WTC11 (cell line): Measurements from ENCODE around the gene TMEM119. TPM values are rescaled to one million over a fixed set of nuclear protein-coding genes. Genes with fewer than 3 reads are reported as not detected.

Source experiments
- AFF4 ChIP-seq: sonication (generic); formaldehyde crosslinking; IDR thresholded peaks from 2 replicates; pipeline ENCODE4 v1.8.1; 2023; ENCODE audit warnings: mild to moderate bottlenecking, missing genetic modification reagents, borderline replicate concordance
- EMX1 ChIP-seq: fragments of 250-450 bp; sonication (Bioruptor Pico); IDR thresholded peaks from 2 replicates; pipeline ENCODE4 v1.8.0; 2021; ENCODE audit warnings: mild to moderate bottlenecking
- FOXJ3 ChIP-seq: sonication (generic); formaldehyde crosslinking; IDR thresholded peaks from 2 replicates; pipeline ENCODE4 v1.9.0; 2021; ENCODE audit warnings: missing genetic modification reagents, mild to moderate bottlenecking, borderline replicate concordance
- FOXK1 ChIP-seq: sonication (generic); formaldehyde crosslinking; IDR thresholded peaks from 2 replicates; pipeline ENCODE4 v1.8.0; 2022; ENCODE audit warnings: mild to moderate bottlenecking, moderate library complexity, missing genetic modification reagents
- NFATC4 ChIP-seq: fragments of 250-450 bp; sonication (Bioruptor Pico); IDR thresholded peaks from 2 replicates; pipeline ENCODE4 v1.9.0; 2021; ENCODE audit warnings: mild to moderate bottlenecking
- OVOL2 ChIP-seq: fragments of 250-450 bp; sonication (Bioruptor Pico); IDR thresholded peaks from 2 replicates; pipeline ENCODE4 v1.9.0; 2021; ENCODE audit warnings: mild to moderate bottlenecking, borderline replicate concordance
- RORB ChIP-seq: fragments of 250-450 bp; sonication (Bioruptor Pico); IDR thresholded peaks from 2 replicates; pipeline ENCODE4 v1.9.0; 2021; ENCODE audit warnings: mild to moderate bottlenecking
- SOX15 ChIP-seq: fragments of 250-450 bp; sonication (Bioruptor Pico); IDR thresholded peaks from 2 replicates; pipeline ENCODE4 v1.9.0; 2021; ENCODE audit warnings: mild to moderate bottlenecking
- ZNF138 ChIP-seq: sonication (generic); formaldehyde crosslinking; conservative IDR thresholded peaks from 2 replicates; pipeline ENCODE4 v1.8.1; 2022; ENCODE audit warnings: mild to moderate bottlenecking, moderate library complexity, missing genetic modification reagents
- ZNF317 ChIP-seq: sonication (generic); formaldehyde crosslinking; IDR thresholded peaks from 2 replicates; pipeline ENCODE4 v1.8.1; 2023; ENCODE audit warnings: low read depth, mild to moderate bottlenecking, moderate library complexity, missing genetic modification reagents, borderline replicate concordance
- ZNF396 ChIP-seq: fragments of 250-450 bp; sonication (Bioruptor Pico); IDR thresholded peaks from 2 replicates; pipeline ENCODE4 v1.8.0; 2021; ENCODE audit warnings: mild to moderate bottlenecking, moderate library complexity, borderline replicate concordance
- ZNF423 ChIP-seq: fragments of 250-450 bp; sonication (Bioruptor Pico); IDR thresholded peaks from 2 replicates; pipeline ENCODE4 v2.1.2; 2022; ENCODE audit warnings: mild to moderate bottlenecking, moderate library complexity
- total RNA-seq: library from RNA; stranded (reverse); gene quantifications from 3 replicates; pipeline ENCODE4 v1.2.3, GENCODE V29; 2021
- TF ChIP-seq, protein P1 (sequence below): sonication (generic); formaldehyde crosslinking; IDR thresholded peaks from 2 replicates; pipeline ENCODE4 v1.8.0; 2023; ENCODE audit warnings: missing genetic modification reagents, mild to moderate bottlenecking, borderline replicate concordance
- TF ChIP-seq, protein P2 (sequence below): fragments of 200-600 bp; IDR thresholded peaks from 2 replicates; pipeline ENCODE4 v1.8.0; 2022; ENCODE audit warnings: antibody characterized with exemption
- TF ChIP-seq, protein P3 (sequence below): sonication (generic); formaldehyde crosslinking; IDR thresholded peaks from 2 replicates; pipeline ENCODE4 v1.8.1; 2022; ENCODE audit warnings: mild to moderate bottlenecking, moderate library complexity, missing genetic modification reagents
- TF ChIP-seq, protein P4 (sequence below): fragments of 250-450 bp; sonication (Bioruptor Pico); IDR thresholded peaks from 2 replicates; pipeline ENCODE4 v1.8.0; 2021; ENCODE audit warnings: mild to moderate bottlenecking
- TF ChIP-seq, protein P5 (sequence below): sonication (generic); formaldehyde crosslinking; IDR thresholded peaks from 2 replicates; pipeline ENCODE4 v1.8.0; 2022; ENCODE audit warnings: mild to moderate bottlenecking, missing genetic modification reagents

TMEM119 gene
- total RNA-seq, 1 experiment from 2014 or later, result 0.20 TPM

- TF ChIP-seq AFF4 (CRISPR knock-in tag) (no peak), ZNF317 (CRISPR knock-in tag) (no peak), RORB (CRISPR knock-in tag) (no peak), SOX15 (no peak), FOXJ3 (CRISPR knock-in tag) (no peak), ZNF138 (CRISPR knock-in tag) (no peak), EMX1 (CRISPR knock-in tag) (no peak), ZNF423 (no peak), OVOL2 (CRISPR knock-in tag) (no peak), NFATC4 (no peak), ZNF396 (no peak), FOXK1 (no peak)
- TF ChIP-seq, protein P1, sequence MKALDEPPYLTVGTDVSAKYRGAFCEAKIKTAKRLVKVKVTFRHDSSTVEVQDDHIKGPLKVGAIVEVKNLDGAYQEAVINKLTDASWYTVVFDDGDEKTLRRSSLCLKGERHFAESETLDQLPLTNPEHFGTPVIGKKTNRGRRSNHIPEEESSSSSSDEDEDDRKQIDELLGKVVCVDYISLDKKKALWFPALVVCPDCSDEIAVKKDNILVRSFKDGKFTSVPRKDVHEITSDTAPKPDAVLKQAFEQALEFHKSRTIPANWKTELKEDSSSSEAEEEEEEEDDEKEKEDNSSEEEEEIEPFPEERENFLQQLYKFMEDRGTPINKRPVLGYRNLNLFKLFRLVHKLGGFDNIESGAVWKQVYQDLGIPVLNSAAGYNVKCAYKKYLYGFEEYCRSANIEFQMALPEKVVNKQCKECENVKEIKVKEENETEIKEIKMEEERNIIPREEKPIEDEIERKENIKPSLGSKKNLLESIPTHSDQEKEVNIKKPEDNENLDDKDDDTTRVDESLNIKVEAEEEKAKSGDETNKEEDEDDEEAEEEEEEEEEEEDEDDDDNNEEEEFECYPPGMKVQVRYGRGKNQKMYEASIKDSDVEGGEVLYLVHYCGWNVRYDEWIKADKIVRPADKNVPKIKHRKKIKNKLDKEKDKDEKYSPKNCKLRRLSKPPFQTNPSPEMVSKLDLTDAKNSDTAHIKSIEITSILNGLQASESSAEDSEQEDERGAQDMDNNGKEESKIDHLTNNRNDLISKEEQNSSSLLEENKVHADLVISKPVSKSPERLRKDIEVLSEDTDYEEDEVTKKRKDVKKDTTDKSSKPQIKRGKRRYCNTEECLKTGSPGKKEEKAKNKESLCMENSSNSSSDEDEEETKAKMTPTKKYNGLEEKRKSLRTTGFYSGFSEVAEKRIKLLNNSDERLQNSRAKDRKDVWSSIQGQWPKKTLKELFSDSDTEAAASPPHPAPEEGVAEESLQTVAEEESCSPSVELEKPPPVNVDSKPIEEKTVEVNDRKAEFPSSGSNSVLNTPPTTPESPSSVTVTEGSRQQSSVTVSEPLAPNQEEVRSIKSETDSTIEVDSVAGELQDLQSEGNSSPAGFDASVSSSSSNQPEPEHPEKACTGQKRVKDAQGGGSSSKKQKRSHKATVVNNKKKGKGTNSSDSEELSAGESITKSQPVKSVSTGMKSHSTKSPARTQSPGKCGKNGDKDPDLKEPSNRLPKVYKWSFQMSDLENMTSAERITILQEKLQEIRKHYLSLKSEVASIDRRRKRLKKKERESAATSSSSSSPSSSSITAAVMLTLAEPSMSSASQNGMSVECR, result no peak
- TF ChIP-seq, protein P2, sequence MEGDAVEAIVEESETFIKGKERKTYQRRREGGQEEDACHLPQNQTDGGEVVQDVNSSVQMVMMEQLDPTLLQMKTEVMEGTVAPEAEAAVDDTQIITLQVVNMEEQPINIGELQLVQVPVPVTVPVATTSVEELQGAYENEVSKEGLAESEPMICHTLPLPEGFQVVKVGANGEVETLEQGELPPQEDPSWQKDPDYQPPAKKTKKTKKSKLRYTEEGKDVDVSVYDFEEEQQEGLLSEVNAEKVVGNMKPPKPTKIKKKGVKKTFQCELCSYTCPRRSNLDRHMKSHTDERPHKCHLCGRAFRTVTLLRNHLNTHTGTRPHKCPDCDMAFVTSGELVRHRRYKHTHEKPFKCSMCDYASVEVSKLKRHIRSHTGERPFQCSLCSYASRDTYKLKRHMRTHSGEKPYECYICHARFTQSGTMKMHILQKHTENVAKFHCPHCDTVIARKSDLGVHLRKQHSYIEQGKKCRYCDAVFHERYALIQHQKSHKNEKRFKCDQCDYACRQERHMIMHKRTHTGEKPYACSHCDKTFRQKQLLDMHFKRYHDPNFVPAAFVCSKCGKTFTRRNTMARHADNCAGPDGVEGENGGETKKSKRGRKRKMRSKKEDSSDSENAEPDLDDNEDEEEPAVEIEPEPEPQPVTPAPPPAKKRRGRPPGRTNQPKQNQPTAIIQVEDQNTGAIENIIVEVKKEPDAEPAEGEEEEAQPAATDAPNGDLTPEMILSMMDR, result no peak
- TF ChIP-seq, protein P3, sequence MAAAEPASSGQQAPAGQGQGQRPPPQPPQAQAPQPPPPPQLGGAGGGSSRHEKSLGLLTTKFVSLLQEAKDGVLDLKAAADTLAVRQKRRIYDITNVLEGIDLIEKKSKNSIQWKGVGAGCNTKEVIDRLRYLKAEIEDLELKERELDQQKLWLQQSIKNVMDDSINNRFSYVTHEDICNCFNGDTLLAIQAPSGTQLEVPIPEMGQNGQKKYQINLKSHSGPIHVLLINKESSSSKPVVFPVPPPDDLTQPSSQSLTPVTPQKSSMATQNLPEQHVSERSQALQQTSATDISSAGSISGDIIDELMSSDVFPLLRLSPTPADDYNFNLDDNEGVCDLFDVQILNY (CRISPR knock-in tag), result no peak
- TF ChIP-seq, protein P4, sequence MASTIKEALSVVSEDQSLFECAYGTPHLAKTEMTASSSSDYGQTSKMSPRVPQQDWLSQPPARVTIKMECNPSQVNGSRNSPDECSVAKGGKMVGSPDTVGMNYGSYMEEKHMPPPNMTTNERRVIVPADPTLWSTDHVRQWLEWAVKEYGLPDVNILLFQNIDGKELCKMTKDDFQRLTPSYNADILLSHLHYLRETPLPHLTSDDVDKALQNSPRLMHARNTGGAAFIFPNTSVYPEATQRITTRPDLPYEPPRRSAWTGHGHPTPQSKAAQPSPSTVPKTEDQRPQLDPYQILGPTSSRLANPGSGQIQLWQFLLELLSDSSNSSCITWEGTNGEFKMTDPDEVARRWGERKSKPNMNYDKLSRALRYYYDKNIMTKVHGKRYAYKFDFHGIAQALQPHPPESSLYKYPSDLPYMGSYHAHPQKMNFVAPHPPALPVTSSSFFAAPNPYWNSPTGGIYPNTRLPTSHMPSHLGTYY (CRISPR knock-in tag), result no peak
- TF ChIP-seq, protein P5, sequence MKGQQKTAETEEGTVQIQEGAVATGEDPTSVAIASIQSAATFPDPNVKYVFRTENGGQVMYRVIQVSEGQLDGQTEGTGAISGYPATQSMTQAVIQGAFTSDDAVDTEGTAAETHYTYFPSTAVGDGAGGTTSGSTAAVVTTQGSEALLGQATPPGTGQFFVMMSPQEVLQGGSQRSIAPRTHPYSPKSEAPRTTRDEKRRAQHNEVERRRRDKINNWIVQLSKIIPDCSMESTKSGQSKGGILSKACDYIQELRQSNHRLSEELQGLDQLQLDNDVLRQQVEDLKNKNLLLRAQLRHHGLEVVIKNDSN (CRISPR knock-in tag), result no peak
Measured at GRCh38 chr12:108581311-108582227, 16.3 kb downstream of the TMEM119 start (continued).
